Measurements from ENCODE around the gene FETUB. TPM values are rescaled to one million over a fixed set of nuclear protein-coding genes. Genes with fewer than 3 reads are reported as not detected.

The FETUB gene
- total RNA-seq, 3 donors from 2014 or later = not detected

- intact Hi-C loops (cut with DNase I, micrococcal nuclease) = no loop called here
- DNase-seq = no peak
- Histone ChIP-seq H3K4me3 (no peak overlapping the region), H3K9me3 (no peaks in the 10 kb centered on the region), H3K36me3 (ENCODE audit: low read depth) (no peaks in the 10 kb centered on the region), H3K4me1 (ENCODE audit: low read depth) (no peaks in the 10 kb centered on the region)
- ATAC-seq = no peak
- TF ChIP-seq CTCF (IDR thresholded peaks at IDR 0.05) = no peak
Observed at GRCh38 chr3:186663361-186664118, 23.3 kb downstream of the FETUB start.

GRCh38 chr3:186664119-186664495, 23.9 kb downstream of the FETUB start:
- no peak for ATAC-seq
- Histone ChIP-seq H3K36me3 (ENCODE audit: low read depth) (no peaks in the 10 kb centered on the region), H3K9me3 (no peaks in the 10 kb centered on the region), H3K4me3 (no peak overlapping the region), H3K4me1 (ENCODE audit: low read depth) (no peaks in the 10 kb centered on the region)
- no peak for TF ChIP-seq CTCF (IDR thresholded peaks at IDR 0.05)
- intact Hi-C loops (cut with DNase I, micrococcal nuclease) = no loop called here
- no peak for DNase-seq

- intact Hi-C loops (cut with DNase I, micrococcal nuclease) = no loop called here
- Histone ChIP-seq H3K36me3 (ENCODE audit: low read depth) (no peaks in the 10 kb centered on the region), H3K4me1 (ENCODE audit: low read depth) (no peaks in the 10 kb centered on the region), H3K9me3 (no peaks in the 10 kb centered on the region), H3K4me3 (no peak overlapping the region)
- DNase-seq = no peak
- TF ChIP-seq CTCF (IDR thresholded peaks at IDR 0.05) = no peak
- no peak for ATAC-seq
Observed at GRCh38 chr3:186664506-186664905, 24.3 kb downstream of the FETUB start.

GRCh38 chr3:186665625-186666188, 25.5 kb downstream of the FETUB start, which contains the start of gene HRG:
Gene HRG (plus strand): TSS chr3:186666014. CDS start chr3:186666032, 18 bp downstream.
- Histone ChIP-seq H3K4me1 (ENCODE audit: low read depth) (no peaks in the 10 kb centered on the region), H3K36me3 (ENCODE audit: low read depth) (no peaks in the 10 kb centered on the region), H3K9me3 (no peaks in the 10 kb centered on the region), H3K4me3 (no peak within 1 kb of the TSS)
- no peak for ATAC-seq
- TF ChIP-seq CTCF (IDR thresholded peaks at IDR 0.05) = no peak
- intact Hi-C loops (cut with DNase I, micrococcal nuclease) = no loop called here
- DNase-seq = no peak

GRCh38 chr3:186668426-186668825, 28.2 kb downstream of the FETUB start:
- H3K36me3 ChIP-seq (ENCODE audit: low read depth) = no peaks in the 10 kb centered on the region
- H3K4me1 ChIP-seq (ENCODE audit: low read depth) = no peaks in the 10 kb centered on the region
- intact Hi-C loops (cut with DNase I, micrococcal nuclease) = no loop called here
- DNase-seq (no peak), ATAC-seq (no peak)
- TF ChIP-seq CTCF (IDR thresholded peaks at IDR 0.05) = no peak
- H3K4me3 ChIP-seq = no peak overlapping the region
- H3K9me3 ChIP-seq = no peaks in the 10 kb centered on the region

Data from mucosa of descending colon (tissue), 3 donors.